GM12878 (cell line): Measurements from ENCODE around the gene ITSN2. TPM values are rescaled to one million over a fixed set of nuclear protein-coding genes. Genes with fewer than 3 reads are reported as not detected.

Experiments used
- ASH2L ChIP-seq: fragments of 300-600, 200-600 bp; sonication (generic); IDR thresholded peaks from 2 replicates; pipeline ENCODE4 v1.6.1; 2017; ENCODE audit warnings: low read depth, mild to moderate bottlenecking, borderline replicate concordance
- BMI1 ChIP-seq: fragments of 450-650 bp; IDR thresholded peaks from 2 replicates; pipeline ENCODE4 v1.6.1; 2016; ENCODE audit warnings: mild to moderate bottlenecking, moderate library complexity, borderline replicate concordance
- CBX5 ChIP-seq: sonication (generic); IDR thresholded peaks from 2 replicates; pipeline ENCODE4 v1.6.1; 2016; ENCODE audit warnings: low read depth, moderate library complexity, mild to moderate bottlenecking, inconsistent platforms
- EP300 ChIP-seq, 2 experiments: fragments of 150-350 bp in 1 of 2; IDR thresholded peaks; 2 replicates each; pipeline ENCODE4 v1.6.1; 2011 to 2012; ENCODE audit warnings: low read depth in 2 of 2, low read length in 2 of 2, borderline replicate concordance in 1 of 2, improper control_type of control experiment in 1 of 2, inconsistent platforms in 1 of 2; ENCODE audit not compliant: control insufficient read depth in 1 of 2
- ESRRA ChIP-seq: IDR thresholded peaks from 2 replicates; pipeline ENCODE4 v1.6.1; 2012; ENCODE audit warnings: mild to moderate bottlenecking, low read length, improper control_type of control experiment
- IKZF1 ChIP-seq: fragments of 450-650 bp; conservative IDR thresholded peaks from 2 replicates; pipeline ENCODE4 v1.6.1; 2017; ENCODE audit warnings: antibody characterized with exemption, mild to moderate bottlenecking
- IRF4 ChIP-seq: IDR thresholded peaks from 2 replicates; pipeline ENCODE4 v1.6.1; 2011; ENCODE audit warnings: low read depth, low read length
- IRF5 ChIP-seq: fragments of 450-650 bp; IDR thresholded peaks from 2 replicates; pipeline ENCODE4 v1.6.1; 2017; ENCODE audit warnings: borderline replicate concordance
- LARP7 ChIP-seq: fragments of 450-650 bp; IDR thresholded peaks from 2 replicates; pipeline ENCODE4 v1.6.1; 2017; ENCODE audit warnings: mild to moderate bottlenecking
- NBN ChIP-seq: fragments of 450-650 bp; IDR thresholded peaks from 2 replicates; pipeline ENCODE4 v1.6.1; 2016
- PRDM15 ChIP-seq: fragments of 450-650 bp; formaldehyde crosslinking; IDR thresholded peaks from 2 replicates; pipeline ENCODE4 v1.4.0; 2020; ENCODE audit warnings: mild to moderate bottlenecking, moderate library complexity
- SMAD5 ChIP-seq: IDR thresholded peaks from 2 replicates; pipeline ENCODE4 v1.6.1; 2016; ENCODE audit warnings: antibody characterized with exemption, low read depth
- SUZ12 ChIP-seq: fragments of 200-600 bp; sonication (generic); IDR thresholded peaks from one replicate; pipeline ENCODE4 v1.6.1; 2018; ENCODE audit warnings: antibody characterized with exemption, mild to moderate bottlenecking; ENCODE audit not compliant: unreplicated experiment
- TCF12 ChIP-seq: IDR thresholded peaks from 2 replicates; pipeline ENCODE4 v1.6.1; 2011; ENCODE audit warnings: low read depth, mild to moderate bottlenecking, low read length
- USF1 ChIP-seq: IDR thresholded peaks from 2 replicates; pipeline ENCODE4 v1.6.1; 2011; ENCODE audit warnings: borderline replicate concordance, low read depth, mild to moderate bottlenecking, moderate library complexity, mixed read lengths, low read length; ENCODE audit not compliant: insufficient read depth; ENCODE audit errors: extremely low read length
- USF2 ChIP-seq: IDR thresholded peaks from 2 replicates; pipeline ENCODE4 v1.6.1; 2011; ENCODE audit warnings: low read depth, low read length, improper control_type of control experiment, borderline replicate concordance
- YY1 ChIP-seq: IDR thresholded peaks from 2 replicates; pipeline ENCODE4 v1.6.1; 2011; ENCODE audit warnings: low read depth, mild to moderate bottlenecking, low read length
- ZSCAN29 ChIP-seq: fragments of 450-650 bp; IDR thresholded peaks from 2 replicates; pipeline ENCODE4 v1.6.1; 2017; ENCODE audit warnings: mild to moderate bottlenecking, moderate library complexity
- polyA plus RNA-seq, 11 experiments: library from polyadenylated mRNA; depleted of rRNA in 4 of 11; unstranded in 6 of 11; stranded (reverse) in 5 of 11; fragments of >200 nt; fragmentation: Nextera tagmentation in 4 of 11; fragmentation: Illumina TruSeq in 1 of 11; extraction: Ambion mirVana in 4 of 11; extraction: Trizol in 1 of 11; gene quantifications; 1 replicate in 1 of 11; 2 replicates in 10 of 11; pipeline versions ENCODE4 v1.2.1 to v1.2.3, GENCODE V29; 2011 to 2016; ENCODE audit warnings: inconsistent platforms in 2 of 11, missing spikeins in 2 of 11, low read depth in 1 of 11
- total RNA-seq, 4 experiments: library from RNA; depleted of rRNA in 3 of 4; stranded (reverse); fragments of >200 nt in 3 of 4; fragmentation: Illumina TruSeq in 1 of 4; extraction: Trizol in 1 of 4; gene quantifications; 2 replicates each; pipeline versions ENCODE4 v1.2.1 to v1.2.3, GENCODE V29; 2013 to 2021

Gene ITSN2
- total and polyA plus RNA-seq, 10 of the 15 experiments (the other 5 are each of a cell fraction or from before 2014, with no cell fraction given): 20.5 to 80.0 (median 54.7) TPM

- TF ChIP-seq ZSCAN29 (no peak), SMAD5 (peak; percentile 54; the same call in 1 of the 2 replicates), TCF12 (peak; percentile 41), USF2 (no peak; the same call in 1 of the 2 replicates), NBN (0 out of 2 replicates have a peak, but pooled peaks have one; percentile 58), LARP7 (peak; percentile 94; the same call in 1 of the 2 replicates), IRF5 (no peak), EP300 (IDR thresholded peaks at IDR 0.05; ENCODE audit: borderline replicate concordance in 1 of 2, control insufficient read depth in 1 of 2, low read depth in 2 of 2, low read length in 2 of 2) (no peak), USF1 (no peak), SUZ12 (no peak), PRDM15 (CRISPR knock-in tag) (no peak), CBX5 (0 out of 2 replicates have a peak, but pooled peaks have one; percentile 19), IRF4 (no peak), YY1 (peak; percentile 98), ESRRA (no peak), BMI1 (no peak), ASH2L (peak; percentile 66; the same call in 1 of the 2 replicates), IKZF1 (peak; percentile 94)
Observed at GRCh38 chr2:24360050-24360962, at the start of gene ITSN2 (continued).
